RWPE1 (cell line): ENCODE data around the gene MTHFD1L.
"Not testable (repeated sequence)": the region's sequence is repeated elsewhere in the genome, so short reads cannot be mapped to it uniquely, and the experiment has no call there.

Experiments
- CTCF ChIA-PET: fragments of 350-600 bp; sonication (Branson Sonifier 250); formaldehyde crosslinking; extraction: SDS; loops from one replicate; lab custom pipeline; 2021; lab: Yijun Ruan, JAX
- POLR2A ChIA-PET: fragments of 400-600 bp; formaldehyde crosslinking; extraction: SDS; loops from one replicate; lab custom pipeline; 2020; ENCODE audit warnings: antibody characterized with exemption; ENCODE audit not compliant: low non-redundant PET; lab: Yijun Ruan, JAX
- DNase-seq: peaks from one replicate; pipeline ENCODE4 v3.0.0; 2012; ENCODE audit warnings: low spot score
- H3K27ac ChIP-seq: fragments of 450-650 bp; 2 replicates; pipeline ENCODE4 v1.5.1; 2017
- CTCF ChIP-seq: fragments of 450-650 bp; conservative IDR thresholded peaks from 2 replicates; pipeline ENCODE4 v1.5.1; 2017; ENCODE audit warnings: low read depth, mild to moderate bottlenecking

MTHFD1L gene

DNA sequence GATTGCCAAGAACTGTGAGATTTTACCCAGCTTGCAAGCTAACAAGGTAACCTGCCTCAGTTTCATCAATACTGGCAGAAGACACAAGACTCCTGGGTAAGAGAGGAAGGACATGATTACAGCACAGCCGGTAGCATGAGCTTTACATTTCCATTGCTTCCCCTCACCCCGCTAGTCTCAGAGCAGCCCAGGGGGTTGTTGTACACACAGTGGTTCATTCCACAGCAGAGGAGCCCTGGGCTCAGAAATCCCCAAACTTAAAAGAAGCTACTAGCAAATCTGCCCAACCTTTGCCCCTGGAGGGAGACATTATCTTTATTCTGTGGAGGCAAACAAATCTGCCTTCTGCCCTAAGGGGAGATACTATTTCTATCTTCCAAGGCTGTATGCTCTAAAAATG, 17.1 kb upstream of the MTHFD1L start:
- DNase-seq, result no peak
- no peak for TF ChIP-seq CTCF
- no peak overlapping the region for H3K27ac ChIP-seq
- ChIA-PET POLR2A (no interaction called here), CTCF (interaction anchor here (0.6 to 0.8 kb wide), 2 partner anchors 26 to 662 kb away, joined by 3 read pairs; no protein-coding TSS in a partner anchor)

- CTCF ChIA-PET, result interaction anchor here (1.3 kb wide), 1 partner anchor 11 kb away, joined by 3 read pairs; the partner anchor contains the start of gene MTHFD1L
- DNase-seq, H3K27ac ChIP-seq, POLR2A ChIA-PET: not testable (repeated sequence)
These were observed 11.1 kb upstream of the MTHFD1L start for GRCh38 chr6:150854392-150854791.

DNA sequence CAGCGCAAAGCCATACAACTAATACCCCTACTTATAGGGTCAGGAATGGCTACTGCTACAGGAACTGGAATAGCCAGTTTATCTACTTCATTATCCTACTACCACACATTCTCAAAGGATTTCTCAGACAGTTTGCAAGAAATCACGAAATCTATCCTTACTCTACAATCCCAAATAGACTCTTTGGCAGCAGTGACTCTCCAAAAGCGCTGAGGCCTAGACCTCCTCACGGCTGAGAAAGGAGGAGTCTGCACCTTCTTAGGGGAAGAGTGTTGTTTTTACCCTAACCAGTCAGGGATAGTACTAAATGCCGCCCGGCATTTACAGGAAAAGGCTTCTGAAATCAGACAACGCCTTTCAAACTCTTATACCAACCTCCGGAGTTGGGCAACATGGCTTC, 10.3 kb upstream of the MTHFD1L start:
- POLR2A ChIA-PET, DNase-seq, H3K27ac ChIP-seq: not testable (repeated sequence)
- CTCF ChIA-PET, result interaction anchor here (1.3 kb wide), 1 partner anchor 10 kb away, joined by 3 read pairs; the partner anchor contains the start of gene MTHFD1L

DNA sequence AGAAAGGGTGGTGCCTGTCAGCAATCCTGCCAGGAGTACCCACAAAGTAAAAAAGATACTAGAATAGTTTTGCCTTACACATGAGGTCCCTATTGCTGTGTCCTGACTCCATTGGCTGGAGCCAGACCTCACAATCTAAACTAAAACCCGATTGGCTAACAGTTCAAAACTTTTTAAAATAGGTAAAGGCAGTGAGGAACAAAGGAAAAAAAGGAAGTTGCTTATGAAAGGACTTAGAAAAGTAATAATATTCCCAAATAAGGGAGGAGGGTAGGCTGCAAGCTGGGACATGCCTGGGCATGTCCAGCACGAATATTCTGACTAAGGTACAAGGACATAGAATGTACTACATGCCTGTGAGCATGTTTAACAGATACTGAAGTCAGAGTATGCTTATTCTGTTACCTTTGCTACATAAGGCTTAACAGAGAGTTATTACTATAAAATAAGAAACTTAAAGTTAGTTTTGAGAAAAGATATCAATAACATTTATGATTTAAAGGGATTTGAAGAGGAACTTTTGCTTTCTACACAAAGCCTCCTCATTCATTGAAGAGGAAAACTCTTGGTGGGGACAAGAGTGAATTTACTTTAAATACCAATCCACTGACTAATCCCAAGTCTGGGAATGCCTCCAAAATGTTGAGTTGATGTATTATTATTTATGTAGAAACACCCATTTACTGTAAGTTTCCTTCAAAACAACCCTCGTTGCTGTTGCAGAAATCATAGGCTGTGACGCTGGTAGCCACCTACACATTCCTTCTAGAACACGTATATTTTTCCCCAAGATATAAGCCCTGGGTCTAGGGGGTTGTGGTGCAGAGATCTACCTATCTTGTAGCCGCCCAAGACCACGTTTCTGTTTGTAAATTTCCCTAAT, 8.2 kb upstream of the MTHFD1L start:
- peak overlapping the region; percentile 90 for H3K27ac ChIP-seq
- peak; percentile 82 for DNase-seq
- no peak for TF ChIP-seq CTCF
- POLR2A ChIA-PET, result interaction anchor here (0.9 kb wide), 1 partner anchor 9 kb away, joined by 3 read pairs; no protein-coding TSS in a partner anchor
- CTCF ChIA-PET, result no interaction called here

- H3K27ac ChIP-seq, result peak overlapping the region; percentile 90
- POLR2A ChIA-PET, result no interaction called here
- no peak for TF ChIP-seq CTCF
- CTCF ChIA-PET, result no interaction called here
- peak; percentile 16 for DNase-seq
These were observed 7.6 kb upstream of the MTHFD1L start for GRCh38 chr6:150857945-150858308.

DNA sequence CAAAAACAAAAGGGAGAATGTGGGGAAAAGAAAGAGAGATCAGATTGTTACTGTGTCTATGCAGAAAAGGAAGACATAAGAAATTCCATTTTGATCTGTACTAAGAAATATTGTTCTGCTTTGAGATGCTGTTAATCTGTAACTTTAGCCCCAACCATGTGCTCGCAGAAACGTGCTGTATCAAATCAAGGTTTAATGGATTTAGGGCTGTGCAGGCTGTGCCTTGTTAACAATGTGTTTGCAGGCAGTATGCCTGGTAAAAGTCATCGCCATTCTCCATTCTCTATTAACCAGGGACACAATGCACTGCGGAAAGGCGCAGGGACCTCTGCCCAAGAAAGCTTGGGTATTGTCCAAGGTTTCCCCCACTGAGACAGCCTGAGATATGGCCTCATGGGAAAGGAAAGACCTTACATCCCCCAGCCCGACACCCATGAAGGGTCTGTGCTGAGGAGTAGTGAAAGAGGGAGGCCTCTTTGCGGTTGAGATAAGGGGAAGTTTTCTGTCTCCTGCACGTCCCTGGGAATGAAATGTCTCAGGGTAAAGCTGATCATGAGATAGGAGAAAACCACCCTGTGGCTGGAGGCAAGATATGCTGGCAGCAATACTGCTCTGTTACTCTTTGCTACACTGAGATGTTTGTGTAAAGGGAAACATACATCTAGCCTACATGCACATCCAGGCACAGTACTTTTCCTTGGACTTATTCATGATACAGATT, 3.9 kb upstream of the MTHFD1L start:
- POLR2A ChIA-PET, CTCF ChIA-PET, H3K27ac ChIP-seq, DNase-seq: not testable (repeated sequence)

DNA sequence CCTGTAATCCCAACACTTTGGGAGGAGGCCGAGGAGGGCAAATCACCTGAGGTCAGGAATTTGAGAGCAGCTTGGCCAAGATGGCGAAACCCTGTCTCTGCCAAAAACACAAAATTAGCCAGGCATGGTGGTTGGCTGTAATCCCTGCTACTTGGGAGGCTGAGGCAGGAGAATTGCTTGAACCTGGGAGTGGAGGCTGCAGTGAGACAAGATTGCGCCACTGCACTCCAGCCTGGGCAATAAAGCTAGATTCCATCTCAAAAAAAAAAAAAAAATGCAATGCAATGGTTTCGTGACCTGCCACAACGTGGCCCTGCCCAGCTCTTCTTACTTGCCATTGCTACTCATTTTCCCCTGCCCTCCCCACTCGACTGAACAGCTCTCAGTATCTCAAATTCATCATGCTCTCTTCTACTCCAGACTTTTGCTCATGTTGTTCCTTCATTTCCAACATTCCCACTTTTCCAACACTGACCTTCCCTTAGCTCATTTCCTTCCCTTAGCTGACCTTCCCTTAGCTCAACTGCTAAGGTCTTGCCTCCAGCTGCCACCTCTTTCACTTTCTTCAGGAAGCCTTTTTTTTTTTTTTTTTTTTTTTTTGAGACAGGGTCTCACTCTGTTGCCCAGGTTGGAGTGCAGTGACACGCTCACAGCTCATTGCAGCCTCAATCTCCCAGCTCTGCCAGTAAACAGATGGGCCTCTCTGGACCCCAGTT, 2.1 kb upstream of the MTHFD1L start:
- ChIA-PET CTCF (no interaction called here), POLR2A (no interaction called here)
- DNase-seq, result no peak
- no peak overlapping the region for H3K27ac ChIP-seq
- no peak for TF ChIP-seq CTCF
